ENCODE measurements around the gene RAPGEF4.

Gene RAPGEF4

GRCh38 chr2:172812158-172812744, 76.6 kb downstream of the RAPGEF4 start:
- CTCF ChIA-PET, result no interaction called here
- TF ChIP-seq CTCF (IDR thresholded peaks at IDR 0.05; ENCODE audit: control extremely low read depth, extremely low read depth, low read depth, missing control alignments), result no peak
- DNase-seq (ENCODE audit: extremely low spot score), result no peak
- POLR2A ChIA-PET, result no interaction called here

- TF ChIP-seq CTCF (IDR thresholded peaks at IDR 0.05; ENCODE audit: control extremely low read depth, extremely low read depth, low read depth, missing control alignments), result no peak
- POLR2A ChIA-PET, result no interaction called here
- CTCF ChIA-PET, result no interaction called here
- DNase-seq (ENCODE audit: extremely low spot score), result no peak
Measured at GRCh38 chr2:172813314-172813888, 77.8 kb downstream of the RAPGEF4 start.

GRCh38 chr2:172817411-172817810, 81.8 kb downstream of the RAPGEF4 start:
- TF ChIP-seq CTCF (IDR thresholded peaks at IDR 0.05; ENCODE audit: control extremely low read depth, extremely low read depth, low read depth, missing control alignments), result no peak
- DNase-seq (ENCODE audit: extremely low spot score), result no peak
- POLR2A ChIA-PET, result no interaction called here
- CTCF ChIA-PET, result interaction anchor here (1.6 kb wide), 1 partner anchor 22 kb away, joined by 4 read pairs; no protein-coding TSS in a partner anchor

GRCh38 chr2:172819943-172820342, 84.3 kb downstream of the RAPGEF4 start:
- TF ChIP-seq CTCF (IDR thresholded peaks at IDR 0.05; ENCODE audit: control extremely low read depth, extremely low read depth, low read depth, missing control alignments), result no peak
- ChIA-PET CTCF (no interaction called here), POLR2A (no interaction called here)
- no peak for DNase-seq (ENCODE audit: extremely low spot score)

GRCh38 chr2:172821370-172822338, 86.0 kb downstream of the RAPGEF4 start:
- DNase-seq (ENCODE audit: extremely low spot score), result no peak
- no peak for TF ChIP-seq CTCF (IDR thresholded peaks at IDR 0.05; ENCODE audit: control extremely low read depth, extremely low read depth, low read depth, missing control alignments)
- POLR2A ChIA-PET, result no interaction called here
- CTCF ChIA-PET, result interaction anchor here (2.5 kb wide), 1 partner anchor 15 kb away, joined by 15 read pairs; no protein-coding TSS in a partner anchor

GRCh38 chr2:172822585-172822984, 86.9 kb downstream of the RAPGEF4 start:
- CTCF ChIA-PET, result interaction anchor here (2.5 kb wide), 1 partner anchor 16 kb away, joined by 15 read pairs; no protein-coding TSS in a partner anchor
- DNase-seq (ENCODE audit: extremely low spot score), result no peak
- no peak for TF ChIP-seq CTCF (IDR thresholded peaks at IDR 0.05; ENCODE audit: control extremely low read depth, extremely low read depth, low read depth, missing control alignments)
- POLR2A ChIA-PET, result no interaction called here

Data from GM10248 (cell line).